Chondrocyte (in vitro differentiated cells): ENCODE results near the gene STK11. TPM values are rescaled to one million over a fixed set of nuclear protein-coding genes. Genes with fewer than 3 reads are reported as not detected.

Experiments used
- DNase-seq: peaks from one replicate; pipeline ENCODE4 v3.0.0; 2021; ENCODE audit warnings: mixed read lengths, low spot score
- H3K27ac Mint-ChIP-seq: one replicate; pipeline ENCODE4 v1.8.0; 2021; ENCODE audit warnings: mild to moderate bottlenecking, moderate library complexity, mixed read lengths; ENCODE audit not compliant: unreplicated experiment
- H3K27me3 Mint-ChIP-seq: 2 replicates; pipeline ENCODE4 v1.8.0; 2021; ENCODE audit warnings: low read depth, mixed read lengths
- H3K36me3 Mint-ChIP-seq: 2 replicates; pipeline ENCODE4 v1.8.0; 2021; ENCODE audit warnings: low read depth, mixed read lengths
- H3K4me1 Mint-ChIP-seq: 2 replicates; pipeline ENCODE4 v1.8.0; 2021; ENCODE audit warnings: low read depth, mild to moderate bottlenecking, mixed read lengths
- H3K4me3 Mint-ChIP-seq: one replicate; pipeline ENCODE4 v1.8.0; 2021; ENCODE audit warnings: mild to moderate bottlenecking, moderate library complexity, mixed read lengths; ENCODE audit not compliant: unreplicated experiment
- H3K9me3 Mint-ChIP-seq: 2 replicates; pipeline ENCODE4 v1.8.0; 2021; ENCODE audit warnings: low read depth, mixed read lengths
- CTCF ChIP-seq: fragments of 200-600 bp; sonication (generic); IDR thresholded peaks from 2 replicates; pipeline ENCODE4 v1.5.0; 2021; ENCODE audit warnings: antibody characterized with exemption, mild to moderate bottlenecking, moderate library complexity
- total RNA-seq: library from RNA; stranded (reverse); gene quantifications from 3 replicates; pipeline ENCODE4 v1.2.1, GENCODE V29; 2021

STK11 gene
- total RNA-seq, 1 donor from 2014 or later: 42.3 TPM

- TF ChIP-seq CTCF: no peak
- no peaks in the 10 kb centered on the region for H3K27me3 Mint-ChIP-seq
- no peak for DNase-seq
- H3K4me3 Mint-ChIP-seq: no peak overlapping the region
- H3K4me1 Mint-ChIP-seq: peaks cover 8% of the 10 kb centered on the region
- H3K27ac Mint-ChIP-seq: no peak overlapping the region
- no peaks in the 10 kb centered on the region for H3K9me3 Mint-ChIP-seq
- peaks cover 3% of the 10 kb centered on the region for H3K36me3 Mint-ChIP-seq
These were observed 25.4 kb downstream of the STK11 start for GRCh38 chr19:1230783-1231489.

- Mint-ChIP-seq H3K4me3 (no peak overlapping the region), H3K27me3 (no peaks in the 10 kb centered on the region), H3K36me3 (peaks cover 3% of the 10 kb centered on the region), H3K4me1 (peaks cover 8% of the 10 kb centered on the region), H3K27ac (peak overlapping the region; percentile 23), H3K9me3 (no peaks in the 10 kb centered on the region)
- no peak for TF ChIP-seq CTCF
- DNase-seq: no peak
These were observed 26.4 kb downstream of the STK11 start for GRCh38 chr19:1231729-1232637.

GRCh38 chr19:1232652-1233072 is 27.1 kb downstream of the STK11 start:
- no peak for TF ChIP-seq CTCF
- H3K4me3 Mint-ChIP-seq: no peak overlapping the region
- H3K36me3 Mint-ChIP-seq: peaks cover 3% of the 10 kb centered on the region
- DNase-seq: no peak
- H3K27me3 Mint-ChIP-seq: no peaks in the 10 kb centered on the region
- H3K4me1 Mint-ChIP-seq: peaks cover 8% of the 10 kb centered on the region
- no peak overlapping the region for H3K27ac Mint-ChIP-seq
- no peaks in the 10 kb centered on the region for H3K9me3 Mint-ChIP-seq

GRCh38 chr19:1233115-1233667 is 27.6 kb downstream of the STK11 start:
- Mint-ChIP-seq H3K4me3 (no peak overlapping the region), H3K27ac (no peak overlapping the region), H3K36me3 (peaks cover 3% of the 10 kb centered on the region), H3K4me1 (peaks cover 8% of the 10 kb centered on the region), H3K9me3 (no peaks in the 10 kb centered on the region), H3K27me3 (no peaks in the 10 kb centered on the region)
- TF ChIP-seq CTCF: no peak
- no peak for DNase-seq
